H9 (cell line): ENCODE measurements around the gene SART1. TPM values are rescaled to one million over a fixed set of nuclear protein-coding genes. Genes with fewer than 3 reads are reported as not detected.

ENCODE experiments used
- DNase-seq: peaks from one replicate; pipeline ENCODE4 v3.0.0-alpha.2; 2017
- H2AFZ ChIP-seq: one replicate; pipeline ENCODE4 v1.6.1; 2013; ENCODE audit warnings: mild to moderate bottlenecking, low read length, control low read depth, moderate library complexity
- H2AK5ac ChIP-seq: 2 replicates; pipeline ENCODE4 v1.6.1; 2013; ENCODE audit warnings: low read length, control low read depth, mixed read lengths; ENCODE audit not compliant: insufficient read length
- H2BK120ac ChIP-seq: one replicate; pipeline ENCODE4 v1.6.1; 2013; ENCODE audit warnings: low read depth, mild to moderate bottlenecking, low read length, control low read depth, inconsistent platforms; ENCODE audit not compliant: poor library complexity, severe bottlenecking
- H2BK12ac ChIP-seq: 2 replicates; pipeline ENCODE4 v1.6.1; 2013; ENCODE audit warnings: low read length, control low read depth, mixed read lengths, low read depth; ENCODE audit not compliant: insufficient read length
- H2BK15ac ChIP-seq: 2 replicates; pipeline ENCODE4 v1.6.1; 2013; ENCODE audit warnings: low read depth, low read length, control low read depth
- H2BK20ac ChIP-seq: one replicate; pipeline ENCODE4 v1.6.1; 2013; ENCODE audit warnings: low read depth, mild to moderate bottlenecking, low read length, control low read depth, inconsistent platforms; ENCODE audit not compliant: poor library complexity, severe bottlenecking
- H2BK5ac ChIP-seq: 2 replicates; pipeline ENCODE4 v1.6.1; 2013; ENCODE audit warnings: low read length, control low read depth, mixed read lengths; ENCODE audit not compliant: insufficient read length
- H3K14ac ChIP-seq: 2 replicates; pipeline ENCODE4 v1.6.1; 2013; ENCODE audit warnings: low read length, control low read depth; ENCODE audit not compliant: insufficient read depth
- H3K18ac ChIP-seq: 2 replicates; pipeline ENCODE4 v1.6.1; 2013; ENCODE audit warnings: low read depth, mild to moderate bottlenecking, mixed read lengths, low read length, control low read depth; ENCODE audit not compliant: insufficient read length
- H3K23ac ChIP-seq: 2 replicates; pipeline ENCODE4 v1.6.1; 2013; ENCODE audit warnings: low read length, control low read depth, mixed read lengths, low read depth; ENCODE audit not compliant: insufficient read length
- H3K23me2 ChIP-seq: 2 replicates; pipeline ENCODE4 v1.6.1; 2013; ENCODE audit warnings: low read depth, mild to moderate bottlenecking, mixed read lengths, low read length, control low read depth; ENCODE audit not compliant: insufficient read length, poor library complexity, severe bottlenecking
- H3K27ac ChIP-seq: 2 replicates; pipeline ENCODE4 v1.5.1; 2013; ENCODE audit warnings: low read length, control low read depth, mixed read lengths, low read depth; ENCODE audit not compliant: insufficient read length
- H3K27me3 ChIP-seq: 2 replicates; pipeline ENCODE4 v1.6.1; 2013; ENCODE audit warnings: low read length, control low read depth, inconsistent platforms; ENCODE audit not compliant: insufficient read depth
- H3K4ac ChIP-seq: 2 replicates; pipeline ENCODE4 v1.6.1; 2013; ENCODE audit warnings: low read depth, mild to moderate bottlenecking, control low read depth, inconsistent platforms, low read length, moderate library complexity
- H3K4me1 ChIP-seq: 2 replicates; pipeline ENCODE4 v1.6.1; 2013; ENCODE audit warnings: low read length, control low read depth, inconsistent platforms; ENCODE audit not compliant: insufficient read depth
- H3K4me2 ChIP-seq: 2 replicates; pipeline ENCODE4 v1.6.1; 2013; ENCODE audit warnings: low read length, control low read depth, mixed read lengths; ENCODE audit not compliant: insufficient read length, insufficient read depth
- H3K56ac ChIP-seq: 2 replicates; pipeline ENCODE4 v1.6.1; 2013; ENCODE audit warnings: low read depth, mild to moderate bottlenecking, mixed read lengths, low read length, control low read depth; ENCODE audit not compliant: insufficient read length
- H3K79me1 ChIP-seq: 2 replicates; pipeline ENCODE4 v1.6.1; 2013; ENCODE audit warnings: low read depth, mild to moderate bottlenecking, moderate library complexity, low read length, control low read depth, inconsistent platforms; ENCODE audit not compliant: insufficient read depth, poor library complexity, severe bottlenecking
- H3K79me2 ChIP-seq: 2 replicates; pipeline ENCODE4 v1.6.1; 2013; ENCODE audit warnings: low read length, control low read depth, inconsistent platforms; ENCODE audit not compliant: insufficient read depth
- H3K9ac ChIP-seq: 2 replicates; pipeline ENCODE4 v1.6.1; 2013; ENCODE audit warnings: low read length, control low read depth, mixed read lengths; ENCODE audit not compliant: insufficient read length; ENCODE audit errors: extremely low read depth
- H3K9me3 ChIP-seq: one replicate; pipeline ENCODE4 v1.6.1; 2013; ENCODE audit warnings: low read depth, low read length, inconsistent platforms; ENCODE audit not compliant: control insufficient read depth
- H3T11ph ChIP-seq: one replicate; pipeline ENCODE4 v1.6.1; 2013; ENCODE audit warnings: mild to moderate bottlenecking, low read length, control low read depth, inconsistent platforms
- H4K20me1 ChIP-seq: one replicate; pipeline ENCODE4 v1.6.1; 2013; ENCODE audit not compliant: control insufficient read depth, insufficient read length, insufficient read depth
- H4K5ac ChIP-seq: 2 replicates; pipeline ENCODE4 v1.6.1; 2013; ENCODE audit warnings: low read depth, mild to moderate bottlenecking, mixed read lengths, low read length, control low read depth; ENCODE audit not compliant: insufficient read length
- H4K8ac ChIP-seq: replicated peaks from 2 replicates; pipeline ENCODE4 v1.6.1; 2013; ENCODE audit warnings: low read length, control low read depth, mixed read lengths, low read depth; ENCODE audit not compliant: insufficient read length
- H4K91ac ChIP-seq: 2 replicates; pipeline ENCODE4 v1.6.1; 2013; ENCODE audit warnings: low read depth, mild to moderate bottlenecking, moderate library complexity, mixed read lengths, low read length, control low read depth; ENCODE audit not compliant: insufficient read length
- H3K27ac Mint-ChIP-seq, 3 experiments: 2 replicates in 2 of 3; 3 replicates in 1 of 3; pipeline ENCODE4 v1.8.0; 2020 to 2021; ENCODE audit warnings: mixed read lengths in 3 of 3, mild to moderate bottlenecking in 1 of 3, moderate library complexity in 1 of 3
- H3K27me3 Mint-ChIP-seq: 2 replicates; pipeline ENCODE4 v1.8.0; 2021; ENCODE audit warnings: low read depth, mild to moderate bottlenecking, moderate library complexity, mixed read lengths
- H3K36me3 Mint-ChIP-seq, 3 experiments: 2 replicates in 2 of 3; 3 replicates in 1 of 3; pipeline ENCODE4 v1.8.0; 2020 to 2021; ENCODE audit warnings: low read depth in 3 of 3, mixed read lengths in 3 of 3; ENCODE audit not compliant: insufficient read depth in 1 of 3
- H3K4me1 Mint-ChIP-seq, 2 experiments: 2 replicates each; pipeline ENCODE4 v1.8.0; 2020; ENCODE audit warnings: mixed read lengths in 2 of 2
- H3K4me3 Mint-ChIP-seq, 2 experiments: 2 replicates in 1 of 2; 3 replicates in 1 of 2; pipeline ENCODE4 v1.8.0; 2020 to 2021; ENCODE audit warnings: mild to moderate bottlenecking in 2 of 2, mixed read lengths in 2 of 2, moderate library complexity in 1 of 2
- H3K9me3 Mint-ChIP-seq, 2 experiments: 2 replicates in 1 of 2; 3 replicates in 1 of 2; pipeline ENCODE4 v1.8.0; 2020; ENCODE audit warnings: mild to moderate bottlenecking in 2 of 2, mixed read lengths in 2 of 2, moderate library complexity in 1 of 2
- CTCF ChIP-seq: fragments of 200-600 bp; sonication (generic); conservative IDR thresholded peaks from 3 replicates; pipeline ENCODE4 v1.8.0; 2021; ENCODE audit warnings: antibody characterized with exemption, mild to moderate bottlenecking
- WGBS: extraction: QIAGEN DNeasy Blood & Tissue Kit; methylation state at CpG from one replicate; pipeline ENCODE4 v1.1.7; 2013; ENCODE audit warnings: missing lambda C conversion rate, low lambda C conversion rate, mixed read lengths; ENCODE audit not compliant: insufficient read length; ENCODE audit errors: extremely low coverage; 5-methylcytosine and 5-hydroxymethylcytosine counted together
- total RNA-seq: library from RNA; stranded (reverse); gene quantifications from 2 replicates; pipeline ENCODE4 v1.2.1, GENCODE V29; 2021

The SART1 gene
- total RNA-seq, 1 experiment from 2014 or later = 52.0 TPM

- no peak overlapping the region for H2BK5ac ChIP-seq
- DNase-seq = no peak
- H4K8ac ChIP-seq = no peak overlapping the region
- TF ChIP-seq CTCF = no peak
- no peaks in the 10 kb centered on the region for H3K79me1 ChIP-seq
- no peak overlapping the region for H2BK120ac ChIP-seq
- no peak overlapping the region for H3K23ac ChIP-seq
- H4K20me1 ChIP-seq = no peaks in the 10 kb centered on the region
- H3K4me2 ChIP-seq = no peak overlapping the region
- H3K27ac ChIP-seq = no peak overlapping the region
- no peak overlapping the region for H4K91ac ChIP-seq
- H4K5ac ChIP-seq = no peak overlapping the region
- H3T11ph ChIP-seq = no peak overlapping the region
- H2BK20ac ChIP-seq = no peak overlapping the region
- Mint-ChIP-seq H3K9me3 (no peaks in the 10 kb centered on the region), H3K36me3 (peaks cover 12 to 33% (median 23%) of the 10 kb centered on the region in 3 experiments), H3K27ac (peak overlapping the region; percentile 65 to 91 (median 84); a peak in 5 of 7 replicates), H3K4me3 (peak overlapping the region in 1 of 2 experiments; percentile 38; a peak in 1 of 5 replicates), H3K4me1 (peaks cover 24 to 37% of the 10 kb centered on the region in 2 experiments), H3K27me3 (no peaks in the 10 kb centered on the region; the same call in 1 of the 2 replicates)
- no peak overlapping the region for H2AFZ ChIP-seq
- H3K4me1 ChIP-seq = no peaks in the 10 kb centered on the region
- H3K9me3 ChIP-seq = no peaks in the 10 kb centered on the region
- no peak overlapping the region for H2BK12ac ChIP-seq
- H2BK15ac ChIP-seq = no peak overlapping the region
- H3K18ac ChIP-seq = no peak overlapping the region
- peaks cover 5% of the 10 kb centered on the region; the same call in 1 of the 2 replicates for H3K79me2 ChIP-seq
- no peak overlapping the region; the same call in 1 of the 2 replicates for H3K14ac ChIP-seq
- no peak overlapping the region for H3K56ac ChIP-seq
- no peak overlapping the region for H3K9ac ChIP-seq
- H3K27me3 ChIP-seq = peaks cover 1% of the 10 kb centered on the region; the same call in 1 of the 2 replicates
- no peak overlapping the region for H3K4ac ChIP-seq
- peaks cover 12% of the 10 kb centered on the region for H3K23me2 ChIP-seq
- WGBS = no CpG with 5 or more reads among the region's 13 CpGs
- H2AK5ac ChIP-seq = no peak overlapping the region
These were observed 44.8 kb downstream of the SART1 start for GRCh38 chr11:66006134-66006890.
